Esophagus (tissue), 2 donors: ENCODE data around the gene LYPD4. TPM values are rescaled to one million over a fixed set of nuclear protein-coding genes. Genes with fewer than 3 reads are reported as not detected.

Source experiments
- H3K27ac ChIP-seq, 2 donors: one replicate each; pipeline ENCODE4 v1.5.1; 2013; ENCODE audit warnings: low read depth in 2 of 2, mild to moderate bottlenecking in 2 of 2, inconsistent platforms in 1 of 2, low read length in 1 of 2, moderate library complexity in 1 of 2
- H3K27me3 ChIP-seq, 2 donors: one replicate each; pipeline ENCODE4 v1.6.1; 2013; ENCODE audit warnings: low read length in 2 of 2, control low read depth in 1 of 2, mild to moderate bottlenecking in 1 of 2; ENCODE audit not compliant: insufficient read depth in 2 of 2, control insufficient read depth in 1 of 2
- H3K36me3 ChIP-seq, 2 donors: one replicate each; pipeline ENCODE4 v1.6.1; 2013; ENCODE audit warnings: low read length in 1 of 2; ENCODE audit not compliant: control insufficient read depth in 2 of 2, insufficient read depth in 2 of 2
- H3K4me1 ChIP-seq, 2 donors: one replicate each; pipeline ENCODE4 v1.6.1; 2013; ENCODE audit warnings: low read length in 1 of 2; ENCODE audit not compliant: control insufficient read depth in 2 of 2, insufficient read depth in 2 of 2
- H3K4me3 ChIP-seq, 2 donors: one replicate each; pipeline ENCODE4 v1.5.1; 2013; ENCODE audit warnings: low read length in 2 of 2, mild to moderate bottlenecking in 2 of 2, low read depth in 1 of 2, moderate library complexity in 1 of 2
- H3K9me3 ChIP-seq, 2 donors: one replicate each; pipeline ENCODE4 v1.6.1; 2013; ENCODE audit warnings: mild to moderate bottlenecking in 2 of 2, low read depth in 1 of 2, low read length in 1 of 2, moderate library complexity in 1 of 2; ENCODE audit not compliant: control insufficient read depth in 2 of 2, insufficient read depth in 1 of 2
- WGBS, 2 donors: extraction: QIAGEN DNeasy Blood & Tissue Kit; methylation state at CpG; one replicate each; pipeline ENCODE4 v1.1.7; 2013; 5-methylcytosine and 5-hydroxymethylcytosine counted together
- polyA plus RNA-seq, 2 donors: library from polyadenylated mRNA; stranded (reverse); fragments of 200-250 nt; gene quantifications; one replicate each; pipeline ENCODE4 v1.2.3, GENCODE V29; 2013
- donor health status: healthy with polysubstance abuse.
- donor health status: Bipolar disorder and iron deficiency.

LYPD4 gene
- polyA plus RNA-seq, 2 donors: not detected

GRCh38 chr19:41859618-41860418 lies 15.3 kb upstream of the LYPD4 start, which contains the start of gene RPS19:
TSS of gene RPS19 (plus strand) at chr19:41860255. CDS start at chr19:41860775, 520 bp downstream.
- H3K4me3 ChIP-seq: peak within 1 kb of the TSS; percentile 86 to 98
- H3K27me3 ChIP-seq: no peaks in the 10 kb centered on the region
- WGBS, 2 donors: 0% methylated on average over 76 of the region's 76 CpGs
- H3K27ac ChIP-seq: peak within 1 kb of the TSS; percentile 89 to 97
- no peaks in the 10 kb centered on the region for H3K9me3 ChIP-seq
- H3K4me1 ChIP-seq: peaks cover 12 to 14% of the 10 kb centered on the region in 2 donors
- peaks cover 6 to 26% of the 10 kb centered on the region in 2 donors for H3K36me3 ChIP-seq

DNA sequence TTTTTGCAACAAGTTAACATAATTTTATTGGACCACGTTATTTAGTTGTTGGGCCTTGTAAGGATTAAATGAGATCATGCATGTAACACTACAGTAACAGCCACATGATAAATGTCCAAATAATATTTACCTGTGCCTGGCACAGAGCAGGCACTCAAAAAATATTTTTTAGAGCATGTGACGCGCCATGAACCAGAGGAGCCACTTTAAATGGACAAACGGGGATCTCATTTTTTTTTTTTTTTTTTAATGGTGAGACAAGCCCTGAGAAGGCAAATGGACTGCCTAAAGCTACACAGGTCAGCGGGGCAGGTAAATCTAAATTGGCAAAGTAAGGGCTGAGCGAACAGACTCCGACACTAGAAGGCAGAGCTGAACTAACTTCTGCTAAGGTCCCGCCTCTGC lies 14.7 kb upstream of the LYPD4 start:
- peaks cover 12 to 14% of the 10 kb centered on the region in 2 donors for H3K4me1 ChIP-seq

DNA sequence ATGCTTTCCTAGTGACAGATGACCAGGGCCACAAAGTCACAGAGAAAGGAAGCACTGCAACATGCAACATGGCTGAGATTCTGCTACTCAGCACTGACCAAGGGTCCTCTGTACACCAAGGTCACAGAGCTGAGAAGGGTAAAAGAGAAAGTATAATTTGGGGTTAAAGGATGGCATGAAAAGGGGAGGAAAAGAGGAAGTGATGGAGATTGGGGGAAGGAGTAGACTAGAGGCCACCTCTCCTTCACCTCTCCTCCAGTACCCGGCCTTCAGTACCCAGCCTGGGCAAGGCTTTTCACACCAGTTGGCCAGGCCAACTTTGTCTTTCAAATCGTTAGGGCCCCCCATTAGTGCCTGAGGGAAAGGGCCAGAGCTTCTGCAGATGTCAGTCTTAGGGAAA lies 9.3 kb upstream of the LYPD4 start:
- Histone ChIP-seq H3K36me3 (no peaks in the 10 kb centered on the region), H3K27ac (no peak overlapping the region), H3K4me1 (no peaks in the 10 kb centered on the region), H3K27me3 (no peaks in the 10 kb centered on the region), H3K9me3 (no peaks in the 10 kb centered on the region), H3K4me3 (no peak overlapping the region)
- WGBS, 2 donors: 50 to 67% methylated on average over 2 of the region's 2 CpGs

More for the DNA sequence above, 14.7 kb upstream of the LYPD4 start:
- no peaks in the 10 kb centered on the region for H3K9me3 ChIP-seq
- H3K36me3 ChIP-seq: peaks cover 6 to 21% of the 10 kb centered on the region in 2 donors
- H3K4me3 ChIP-seq: peak overlapping the region in 1 of 2 donors; percentile 86
- 2 to 4% methylated on average over 8 of the region's 8 CpGs for WGBS, 2 donors
- H3K27me3 ChIP-seq: no peaks in the 10 kb centered on the region
- peak overlapping the region; percentile 63 to 89 for H3K27ac ChIP-seq

DNA sequence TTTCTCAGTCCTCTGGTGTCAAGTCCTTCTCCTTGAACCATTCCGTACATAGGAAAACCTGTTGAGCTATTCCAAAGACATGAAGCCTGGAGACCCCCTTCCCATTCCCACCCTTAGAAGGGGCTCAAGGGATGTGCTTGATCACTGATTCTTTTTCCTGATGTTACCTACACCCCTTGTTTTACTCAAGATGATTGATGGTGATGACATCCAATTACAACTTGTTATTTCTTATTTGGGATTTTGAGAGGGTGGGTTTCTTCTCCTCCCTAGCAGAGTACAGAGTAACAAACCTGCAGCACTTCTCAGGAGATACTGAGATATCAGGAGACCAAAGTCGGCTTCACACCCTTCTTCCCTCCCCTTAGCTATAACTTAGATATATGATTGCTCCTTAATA lies 8.9 kb upstream of the LYPD4 start:
- Histone ChIP-seq H3K9me3 (no peaks in the 10 kb centered on the region), H3K36me3 (no peaks in the 10 kb centered on the region), H3K27ac (no peak overlapping the region), H3K4me1 (no peaks in the 10 kb centered on the region), H3K4me3 (no peak overlapping the region), H3K27me3 (no peaks in the 10 kb centered on the region)
- 43 to 65% methylated on average over 2 of the region's 2 CpGs for WGBS, 2 donors

DNA sequence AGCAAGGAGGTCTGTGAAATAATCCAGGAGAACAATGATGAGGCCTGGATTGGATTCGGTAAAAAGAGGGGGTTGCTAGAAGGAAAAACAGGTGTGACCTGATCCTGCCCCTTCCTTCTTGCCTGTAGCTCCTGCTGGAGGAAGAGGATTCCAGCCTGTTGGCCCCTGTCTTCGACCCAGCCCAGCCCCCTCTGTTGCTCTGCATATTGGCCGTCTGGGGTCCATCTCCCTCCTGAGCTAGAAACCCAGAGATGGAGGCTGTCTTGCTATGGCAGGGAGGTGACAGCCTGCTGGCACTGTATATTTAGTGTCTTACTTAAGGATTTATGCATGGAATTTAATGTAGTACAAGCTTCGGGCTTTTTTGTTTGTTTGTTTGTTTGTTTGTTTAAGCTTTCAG lies 7.0 kb upstream of the LYPD4 start:
- Histone ChIP-seq H3K27ac (no peak overlapping the region), H3K4me3 (no peak overlapping the region), H3K4me1 (no peaks in the 10 kb centered on the region), H3K36me3 (no peaks in the 10 kb centered on the region), H3K27me3 (no peaks in the 10 kb centered on the region), H3K9me3 (no peaks in the 10 kb centered on the region)
- WGBS, 2 donors: 26 to 33% methylated on average over 4 of the region's 4 CpGs

- Histone ChIP-seq H3K27me3 (no peaks in the 10 kb centered on the region), H3K4me3 (no peak overlapping the region), H3K36me3 (no peaks in the 10 kb centered on the region), H3K27ac (no peak overlapping the region), H3K9me3 (no peaks in the 10 kb centered on the region), H3K4me1 (no peaks in the 10 kb centered on the region)
- 63 to 74% methylated on average over 5 of the region's 5 CpGs for WGBS, 2 donors
Measured at GRCh38 chr19:41850381-41850780, 5.9 kb upstream of the LYPD4 start.

GRCh38 chr19:41849067-41849466 lies 4.6 kb upstream of the LYPD4 start:
- Histone ChIP-seq H3K27me3 (no peaks in the 10 kb centered on the region), H3K4me3 (no peak overlapping the region), H3K27ac (no peak overlapping the region), H3K4me1 (no peaks in the 10 kb centered on the region), H3K36me3 (no peaks in the 10 kb centered on the region), H3K9me3 (peaks cover 0 to 6% of the 10 kb centered on the region in 2 donors)
- 76 to 80% methylated on average over 2 of the region's 2 CpGs for WGBS, 2 donors

- Histone ChIP-seq H3K9me3 (peaks cover 0 to 6% of the 10 kb centered on the region in 2 donors), H3K4me1 (no peaks in the 10 kb centered on the region), H3K27ac (no peak overlapping the region), H3K27me3 (no peaks in the 10 kb centered on the region), H3K36me3 (no peaks in the 10 kb centered on the region), H3K4me3 (no peak overlapping the region)
- WGBS, 2 donors: 80 to 87% methylated on average over 6 of the region's 6 CpGs
Measured at GRCh38 chr19:41848666-41849065, 4.2 kb upstream of the LYPD4 start.

DNA sequence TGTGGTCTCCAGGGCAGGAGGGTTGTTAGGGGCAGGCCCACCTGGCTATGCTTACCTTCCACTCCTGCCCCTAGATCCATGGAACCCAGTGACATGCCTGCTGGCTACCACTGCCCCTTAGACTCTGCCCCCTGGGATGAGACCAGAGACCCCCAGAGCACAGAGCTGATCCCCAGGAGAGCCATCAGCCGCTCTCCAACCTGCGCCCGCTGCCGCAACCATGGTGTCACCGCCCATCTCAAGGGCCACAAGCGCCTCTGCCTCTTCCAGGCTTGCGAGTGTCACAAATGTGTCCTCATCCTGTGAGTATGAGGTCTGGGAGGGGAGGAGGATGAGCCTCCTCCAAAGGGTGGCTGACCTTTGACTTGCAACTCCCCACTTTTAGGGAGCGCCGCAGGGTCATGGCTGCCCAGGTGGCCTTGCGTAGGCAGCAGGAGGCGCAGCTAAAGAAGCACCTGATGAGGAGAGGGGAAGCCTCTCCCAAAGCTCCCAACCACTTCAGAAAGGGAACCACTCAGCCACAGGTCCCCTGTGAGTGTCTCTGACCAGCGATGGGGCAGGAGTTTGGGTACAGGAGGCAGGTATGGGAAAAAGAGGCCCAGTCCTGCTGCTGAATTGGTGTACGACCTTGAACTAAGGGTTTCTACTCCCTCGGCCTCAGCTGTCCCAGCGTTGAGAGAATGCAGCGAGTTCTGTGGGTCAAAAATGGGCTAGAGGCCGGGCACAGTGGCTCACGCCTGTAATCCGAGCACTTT lies 3.0 kb upstream of the LYPD4 start:
- Histone ChIP-seq H3K4me3 (no peak overlapping the region), H3K9me3 (peaks cover 0 to 6% of the 10 kb centered on the region in 2 donors), H3K27ac (no peak overlapping the region), H3K27me3 (no peaks in the 10 kb centered on the region), H3K36me3 (no peaks in the 10 kb centered on the region), H3K4me1 (no peaks in the 10 kb centered on the region)
- WGBS, 2 donors: 86 to 89% methylated on average over 19 of the region's 19 CpGs
